HG03159 (cell line): ENCODE data around the gene ARID1B.

Source experiments
- ATAC-seq: cut with Tn5 transposase; IDR thresholded peaks from one replicate; pipeline ENCODE4 v1.9.1; 2021; ENCODE audit warnings: mild to moderate bottlenecking, moderate library complexity; ENCODE audit not compliant: unreplicated experiment

Gene ARID1B

GRCh38 chr6:157251586-157252247 lies 474.5 kb downstream of the ARID1B start:
- no peak for ATAC-seq

- ATAC-seq: no peak
Observed at GRCh38 chr6:157253017-157253416, 475.8 kb downstream of the ARID1B start.

- no peak for ATAC-seq
Observed at GRCh38 chr6:157253699-157254098, 476.5 kb downstream of the ARID1B start.

- ATAC-seq: no peak
Observed at GRCh38 chr6:157254538-157254937, 477.4 kb downstream of the ARID1B start.

DNA sequence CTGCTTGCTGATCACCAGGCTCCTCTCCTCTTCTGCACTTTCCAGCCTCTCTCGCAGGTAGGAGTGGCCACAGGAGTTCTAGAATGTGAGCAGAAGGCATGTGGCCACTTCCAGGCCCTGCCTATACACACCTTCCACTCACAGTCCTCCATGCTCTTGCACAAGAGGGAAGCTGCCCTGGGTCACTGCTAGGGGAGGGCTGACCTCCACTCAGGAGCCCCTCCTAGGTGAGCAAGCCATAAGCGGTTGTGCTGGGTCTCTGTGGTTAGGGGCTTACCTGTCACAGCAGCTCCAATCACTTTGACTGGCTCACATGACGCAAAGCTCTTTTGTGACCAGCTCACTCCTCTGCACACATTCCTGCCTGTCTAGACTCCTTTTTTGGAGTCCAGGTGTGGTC lies 477.9 kb downstream of the ARID1B start:
- ATAC-seq: no peak

DNA sequence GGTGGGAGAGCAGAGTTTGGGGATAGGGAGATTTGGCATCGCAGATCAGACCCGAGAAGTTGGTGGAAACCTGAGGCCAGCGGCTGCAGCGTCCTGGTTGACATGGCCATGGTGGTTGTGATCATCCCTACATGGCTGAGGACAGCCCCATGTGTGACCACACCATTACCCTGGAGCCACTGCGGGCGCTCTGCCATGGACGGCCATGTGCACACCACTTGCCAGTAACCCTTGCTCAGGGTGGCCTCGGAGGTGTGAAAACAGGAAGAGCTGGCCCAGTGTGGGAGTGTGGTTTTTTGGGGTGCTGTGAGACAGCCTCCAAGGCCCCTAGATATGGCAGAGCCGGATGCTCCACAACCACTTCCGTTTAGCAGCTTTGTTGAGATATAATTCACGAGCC lies 481.7 kb downstream of the ARID1B start:
- ATAC-seq: no peak

DNA sequence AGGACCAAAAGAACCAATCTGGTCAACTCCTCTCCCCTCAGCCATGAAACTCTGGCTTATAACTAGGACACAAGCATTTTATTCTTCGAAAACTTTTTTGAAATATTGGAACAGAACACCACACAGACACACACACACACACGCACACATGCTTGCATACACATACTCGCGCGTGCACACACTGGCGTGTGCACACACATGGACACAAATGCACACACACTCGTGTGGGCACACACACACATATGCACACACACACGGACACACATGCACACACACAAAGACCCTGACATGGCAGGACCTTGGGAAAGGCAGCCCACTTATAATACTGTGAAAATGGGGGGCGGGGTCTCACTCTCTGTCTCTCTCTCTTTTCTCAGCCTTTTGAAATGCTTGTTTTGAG lies 482.3 kb downstream of the ARID1B start:
- ATAC-seq: no peak
